Activated CD8-positive, alpha-beta memory T cell treated with anti-CD3 and anti-CD28 coated beads, Interleukin-2, amount 50 U/mL, for 4 hours (primary cell): Measurements from ENCODE around the gene CDH11.

Experiments used
- DNase-seq: peaks from one replicate; pipeline ENCODE4 v3.0.0-alpha.2; 2020

The CDH11 gene

DNA sequence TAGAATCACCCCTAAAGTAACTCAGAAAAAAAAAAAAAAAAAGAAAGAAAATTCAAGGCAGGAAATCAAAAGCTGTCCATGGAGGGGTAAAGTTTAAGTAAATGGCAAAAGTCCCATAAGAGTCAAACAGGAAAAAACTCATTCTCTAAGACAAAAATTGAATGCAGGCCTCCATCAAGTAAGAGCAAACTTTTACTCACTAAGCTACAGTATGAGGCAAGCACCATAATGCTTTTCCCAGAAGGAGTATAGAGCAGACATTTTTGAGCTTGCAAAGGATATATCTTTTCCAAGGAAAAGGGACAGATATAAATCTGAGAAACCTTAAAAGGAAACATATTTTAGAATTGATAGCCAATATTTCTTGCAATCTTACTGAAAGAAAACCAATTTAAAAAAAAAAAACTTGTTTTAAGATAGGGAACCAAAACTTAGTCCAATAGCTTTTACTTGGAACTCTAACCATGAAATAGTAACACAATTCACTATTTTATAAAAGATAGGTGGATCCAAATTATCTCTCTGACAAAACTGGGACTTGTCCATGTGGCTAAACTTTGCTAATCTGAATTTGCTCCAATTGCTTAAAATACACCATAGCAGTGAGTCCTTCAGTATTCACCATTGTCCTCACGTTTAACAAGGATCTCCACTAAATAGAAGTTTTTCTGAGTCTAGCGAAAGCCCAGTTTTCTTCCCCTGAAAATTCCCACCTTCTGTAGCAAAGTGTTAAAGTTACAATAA is 99.8 kb downstream of the CDH11 start:
- DNase-seq: no peak

DNA sequence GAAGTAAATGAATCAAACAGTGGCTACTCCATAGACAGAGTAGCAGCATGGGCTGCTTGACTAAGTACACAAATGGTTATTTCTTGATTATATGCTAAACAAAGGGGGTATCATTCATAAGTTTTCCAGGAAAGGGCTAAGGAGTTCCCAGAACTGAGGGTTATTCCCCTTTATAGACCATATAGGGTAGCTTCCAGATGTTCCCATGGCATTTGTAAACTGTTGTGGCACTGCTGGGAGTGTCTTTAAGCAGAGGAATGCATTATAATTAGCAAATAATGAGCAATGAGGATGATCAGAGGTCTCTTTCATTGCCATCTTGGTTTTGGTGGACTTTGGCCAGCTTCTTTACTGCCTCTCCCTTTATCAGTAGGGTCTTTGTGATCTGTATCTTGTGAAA is 105.1 kb downstream of the CDH11 start:
- no peak for DNase-seq

DNA sequence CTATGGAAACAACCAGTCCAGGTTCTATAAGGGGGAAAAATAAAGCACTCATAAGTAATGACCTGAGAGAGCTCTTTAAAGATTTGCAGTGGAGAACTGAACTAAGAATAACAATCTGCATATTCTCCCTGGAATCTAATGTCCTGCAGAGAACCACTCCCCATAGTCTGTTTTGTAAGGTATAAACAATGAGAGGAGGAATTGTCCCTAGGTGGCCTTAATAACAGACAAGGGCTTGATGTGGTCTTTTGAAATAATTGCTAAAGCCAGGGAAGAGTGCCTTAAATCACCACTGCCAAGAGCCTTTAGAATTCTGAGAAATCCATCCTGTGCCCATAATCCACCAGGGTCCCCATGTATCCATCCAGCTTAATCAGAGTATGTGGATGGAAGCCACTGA is 106.3 kb downstream of the CDH11 start:
- DNase-seq: no peak

DNA sequence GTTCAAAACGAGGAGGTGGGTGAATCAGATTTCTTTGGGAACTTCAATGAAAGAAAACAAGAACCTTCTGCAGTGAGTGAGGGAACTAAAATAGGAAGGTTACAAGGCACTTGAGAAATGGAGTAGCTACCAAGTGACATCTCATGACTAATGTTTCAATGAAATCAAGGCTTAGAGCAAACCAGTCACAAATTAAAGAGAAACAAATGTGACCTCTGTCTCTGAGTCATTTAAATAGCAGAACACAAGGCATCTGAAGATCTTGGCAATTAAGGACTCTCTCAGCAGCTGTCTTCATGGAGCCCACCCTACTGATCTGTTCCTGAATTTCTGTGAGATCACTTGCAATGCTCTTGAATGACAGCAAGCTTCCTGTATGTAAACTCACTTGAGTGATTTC is 109.5 kb downstream of the CDH11 start:
- DNase-seq: no peak

DNA sequence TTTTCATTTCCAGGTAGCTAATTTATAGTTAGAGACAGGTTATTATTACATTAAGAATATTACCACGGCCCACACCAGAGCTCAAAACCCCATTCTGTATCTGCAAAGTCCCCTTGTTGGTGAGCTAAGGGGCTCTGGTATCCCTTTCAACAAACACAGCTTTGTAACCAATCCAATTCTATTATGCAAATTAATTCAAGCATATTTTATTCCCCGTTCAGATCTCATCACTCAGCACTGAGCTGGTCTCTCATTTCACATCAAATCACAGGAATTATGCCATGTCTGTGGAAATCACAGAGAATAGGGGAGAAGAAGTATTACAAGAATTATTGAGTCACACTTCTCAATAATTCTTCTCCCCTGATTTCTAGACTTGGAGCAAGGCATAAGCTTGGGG is 111.7 kb downstream of the CDH11 start:
- DNase-seq: no peak

DNA sequence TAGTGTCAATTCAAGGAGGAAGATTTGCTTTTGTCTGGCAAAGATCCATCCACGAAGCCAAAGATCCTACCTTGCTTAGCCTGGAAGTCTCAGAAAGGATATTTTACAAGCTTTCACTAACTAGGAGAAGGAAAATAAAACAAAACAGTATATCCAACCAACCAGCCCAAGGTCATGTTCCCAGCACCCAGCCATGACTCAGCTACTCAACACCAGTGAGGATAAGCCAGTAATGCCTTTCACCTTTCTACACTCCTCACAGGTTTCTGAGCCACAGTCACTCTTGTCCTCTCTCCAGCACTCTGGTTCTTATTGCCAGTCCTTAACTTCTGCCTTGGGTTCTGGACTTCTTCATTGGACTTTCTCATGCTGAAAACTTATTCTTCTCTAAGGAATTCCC is 116.2 kb downstream of the CDH11 start:
- DNase-seq: no peak

DNA sequence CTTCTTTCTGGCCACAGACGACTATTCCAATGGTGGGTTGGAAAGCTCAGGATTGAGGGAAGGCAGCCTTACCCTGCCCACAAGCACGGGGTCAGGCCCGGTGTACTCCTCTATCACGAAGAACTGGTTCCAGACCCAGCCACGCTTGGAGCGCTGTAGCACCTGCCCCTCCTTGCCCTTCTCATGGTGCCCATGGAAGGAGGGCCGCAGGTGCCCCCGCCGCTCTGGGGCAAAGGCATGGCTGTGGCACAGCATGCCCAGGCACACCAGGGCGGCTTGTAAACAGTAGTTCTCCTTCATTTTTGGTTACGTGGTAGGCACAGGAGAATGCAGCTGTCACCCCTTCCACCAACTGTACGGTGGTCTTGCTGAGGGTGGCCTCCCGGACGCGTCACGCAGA is 117.3 kb downstream of the CDH11 start:
- DNase-seq: no peak

DNA sequence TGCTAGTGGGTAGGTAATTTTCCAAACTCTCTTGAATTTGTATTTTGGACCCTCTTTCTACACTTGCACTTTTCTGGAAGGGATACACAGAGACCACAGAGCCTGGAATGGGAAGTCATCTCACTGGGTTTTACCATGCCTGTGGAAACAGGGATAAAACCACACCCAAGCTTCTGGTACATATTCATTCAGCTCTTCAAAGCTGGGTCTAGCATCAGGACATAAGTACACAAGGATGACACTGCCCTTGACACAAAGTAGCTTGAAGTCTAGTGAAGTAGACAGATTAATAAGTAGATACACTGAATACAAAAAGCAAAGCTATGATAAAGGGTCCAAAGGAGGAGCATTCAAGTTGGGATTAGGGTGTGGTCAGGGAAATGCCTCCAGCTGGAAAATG is 118.2 kb downstream of the CDH11 start:
- no peak for DNase-seq

DNA sequence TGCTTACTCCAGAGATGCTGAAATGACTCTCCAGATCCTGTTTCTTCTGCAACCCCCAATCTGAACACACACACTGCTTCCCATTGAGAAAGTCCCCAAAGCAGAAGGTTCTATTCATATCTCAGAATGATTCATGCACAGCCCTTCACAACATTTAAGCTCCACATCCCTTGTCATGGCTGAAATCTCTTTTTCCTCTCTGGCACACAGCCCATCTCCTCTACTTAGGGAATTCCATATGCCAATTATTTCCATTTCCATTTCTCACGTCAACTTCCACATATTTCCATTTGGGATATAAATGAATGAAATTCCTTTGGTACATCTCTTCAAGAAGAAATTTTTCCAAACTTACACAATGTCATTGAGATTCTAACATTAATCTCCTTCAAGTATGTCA is 119.6 kb downstream of the CDH11 start:
- no peak for DNase-seq

DNA sequence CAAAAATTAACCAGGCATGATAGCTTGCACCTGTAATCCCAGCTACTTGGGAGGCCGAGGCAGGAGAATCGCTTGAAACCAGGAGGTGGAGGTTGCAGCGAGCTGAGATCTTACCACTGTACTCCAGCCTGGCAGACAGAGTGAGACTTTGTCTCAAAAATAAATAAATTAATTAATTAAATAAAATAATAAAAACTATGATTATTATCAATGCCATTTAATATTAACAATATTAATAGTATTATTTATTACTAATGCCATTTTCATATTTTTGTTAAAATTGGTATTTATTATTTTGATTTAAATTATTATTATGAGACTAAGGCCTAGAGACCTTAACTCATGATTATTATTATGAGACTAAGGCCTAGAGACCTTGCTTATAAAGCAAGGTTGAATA is 121.2 kb downstream of the CDH11 start:
- DNase-seq: no peak

DNA sequence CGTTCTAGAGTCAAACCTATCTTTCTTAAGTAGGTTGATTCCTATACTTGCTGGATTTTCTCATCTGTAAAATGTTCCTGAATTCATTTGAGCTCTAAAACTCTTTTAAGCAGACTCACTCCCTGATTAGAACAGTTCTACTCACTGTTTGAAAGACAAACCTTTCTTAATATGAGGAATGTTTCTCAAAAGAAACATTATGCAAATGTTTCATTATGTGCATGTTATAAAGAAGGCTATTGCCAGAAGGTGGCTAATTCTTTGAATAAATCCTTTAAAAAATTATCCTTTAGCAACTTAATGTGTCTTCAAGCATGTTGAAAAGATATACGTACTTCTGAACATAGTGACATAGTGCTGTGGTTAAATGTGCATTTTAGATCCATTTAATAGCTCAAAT is 124.1 kb downstream of the CDH11 start:
- DNase-seq: no peak

DNA sequence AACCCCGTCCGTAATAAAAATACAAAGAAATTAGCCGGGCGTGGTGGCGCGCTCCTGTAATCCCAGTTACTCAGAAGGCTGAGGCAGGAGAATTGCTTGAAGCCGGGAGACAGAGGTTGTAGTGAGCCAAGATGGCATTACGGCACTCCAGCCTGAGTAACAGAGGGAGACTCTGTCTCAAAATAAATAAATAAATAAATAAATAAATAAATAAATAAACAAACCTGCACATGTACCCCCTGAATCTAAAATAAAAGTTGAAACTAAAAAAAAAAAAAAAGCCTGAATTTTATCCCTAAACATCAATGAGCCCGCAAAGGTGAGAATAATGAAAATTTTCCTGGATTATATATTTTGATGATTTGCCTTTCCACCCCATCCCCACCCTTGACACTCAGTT is 124.7 kb downstream of the CDH11 start:
- no peak for DNase-seq

DNA sequence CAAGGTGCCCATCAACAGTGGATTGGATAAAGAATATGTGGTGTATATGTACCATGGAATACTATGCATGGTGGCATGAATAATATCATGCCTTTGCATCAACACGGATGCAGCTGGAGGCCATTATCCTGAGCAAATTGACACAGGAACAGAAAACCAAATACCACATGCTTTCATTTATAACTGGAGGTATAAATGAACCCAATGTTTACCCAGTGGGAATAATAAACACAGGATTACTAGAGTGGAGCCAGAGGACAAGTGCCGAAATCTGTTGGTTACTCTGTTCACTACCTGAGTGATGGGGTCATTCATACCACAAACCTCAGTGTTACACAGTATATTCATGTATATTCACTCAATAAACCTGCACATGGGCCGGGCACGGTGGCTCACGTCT is 125.2 kb downstream of the CDH11 start:
- DNase-seq: no peak

DNA sequence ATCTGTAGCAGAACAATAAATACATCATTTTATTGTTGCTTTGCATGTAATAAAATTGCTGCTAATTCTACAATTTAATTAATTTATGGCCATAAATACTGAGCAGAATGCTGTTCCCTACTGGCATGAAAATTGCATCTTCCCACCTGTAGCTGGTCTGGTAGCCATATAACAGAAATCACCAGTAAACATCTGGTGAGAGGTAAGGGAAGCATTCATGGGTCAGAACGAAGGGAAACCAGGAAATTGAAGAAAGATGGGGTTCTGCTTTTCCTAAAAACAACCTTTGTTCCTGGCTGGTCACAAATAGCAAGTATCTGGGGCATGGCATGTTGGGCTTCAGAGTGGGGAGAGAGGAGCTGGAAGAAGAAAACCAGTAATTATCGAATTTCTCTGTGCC is 128.4 kb downstream of the CDH11 start:
- no peak for DNase-seq

DNA sequence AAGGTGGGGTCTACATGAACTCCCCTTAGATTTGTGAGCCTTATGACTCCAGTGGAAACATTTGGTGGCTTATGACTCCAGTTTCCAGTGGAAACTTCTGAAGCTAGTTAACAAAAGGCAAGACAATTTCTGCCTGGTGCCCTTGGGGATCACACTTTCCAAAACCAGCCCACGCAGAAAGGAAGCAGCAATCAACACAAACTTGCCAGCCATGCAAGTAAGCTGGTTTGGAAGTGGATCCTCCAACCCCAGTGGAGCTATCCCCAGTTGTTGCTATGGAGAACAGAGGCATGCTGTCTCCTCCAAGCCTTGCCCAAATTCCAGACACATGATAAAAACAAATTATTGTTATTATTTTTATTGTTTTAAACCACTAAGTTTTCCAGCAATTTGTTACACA is 130.9 kb downstream of the CDH11 start:
- no peak for DNase-seq

DNA sequence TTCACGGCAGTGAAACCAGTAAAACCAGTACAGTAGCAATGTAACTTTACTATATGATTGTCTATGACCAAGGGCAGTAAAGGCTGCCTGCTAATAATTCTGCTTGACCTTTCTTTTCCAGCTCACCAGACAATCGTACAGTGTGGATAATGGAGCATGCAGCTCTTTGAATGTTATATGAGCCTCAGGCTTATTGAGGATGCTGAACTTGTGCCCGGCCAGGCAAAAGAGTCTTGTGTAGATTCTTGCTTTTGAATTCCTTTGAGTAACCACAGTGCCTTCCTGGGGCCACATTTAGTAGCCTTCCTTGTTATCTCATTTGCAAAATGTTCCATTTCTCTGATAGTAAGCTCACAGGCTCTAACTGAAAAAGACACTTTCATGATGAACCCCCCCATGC is 131.8 kb downstream of the CDH11 start:
- DNase-seq: no peak

DNA sequence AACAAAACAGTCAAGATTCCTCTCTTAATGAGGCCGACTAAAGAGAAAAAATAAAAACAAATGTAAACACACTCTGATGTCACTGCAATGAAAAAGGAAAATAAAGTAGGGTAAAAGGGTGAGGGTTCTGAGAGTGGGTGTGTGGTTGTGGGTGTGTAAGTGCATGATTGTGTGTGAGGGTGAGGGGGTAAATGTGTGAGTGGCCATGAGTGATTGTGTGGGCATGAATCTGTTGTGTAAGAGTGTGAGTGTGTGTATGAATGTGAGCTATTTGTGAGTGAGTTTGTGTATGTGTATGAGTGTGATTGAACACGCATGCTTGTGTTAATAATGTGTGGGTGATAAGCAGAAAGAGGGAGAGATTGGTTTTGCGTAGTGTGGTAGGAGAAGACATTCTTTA is 132.8 kb downstream of the CDH11 start:
- no peak for DNase-seq

DNA sequence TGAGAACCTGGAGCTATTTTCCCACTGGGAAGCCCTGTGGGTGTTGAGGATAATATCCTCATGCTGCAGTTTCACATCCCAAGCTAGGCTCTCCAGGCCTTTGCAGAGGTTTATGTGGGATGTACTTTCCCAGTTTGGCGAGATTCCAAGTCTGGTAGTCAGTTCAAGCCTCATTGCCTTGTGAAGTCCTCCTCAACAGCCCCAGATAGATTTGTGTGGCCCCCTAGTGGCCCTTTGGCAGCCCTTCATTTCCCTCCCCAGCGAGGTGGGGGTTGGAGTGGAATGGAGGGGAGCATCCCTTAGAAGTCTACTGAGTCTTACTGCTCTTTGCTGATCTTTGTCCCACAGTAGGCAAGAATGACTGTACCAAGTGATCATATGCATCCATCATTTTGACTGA is 137.9 kb downstream of the CDH11 start:
- DNase-seq: no peak

DNA sequence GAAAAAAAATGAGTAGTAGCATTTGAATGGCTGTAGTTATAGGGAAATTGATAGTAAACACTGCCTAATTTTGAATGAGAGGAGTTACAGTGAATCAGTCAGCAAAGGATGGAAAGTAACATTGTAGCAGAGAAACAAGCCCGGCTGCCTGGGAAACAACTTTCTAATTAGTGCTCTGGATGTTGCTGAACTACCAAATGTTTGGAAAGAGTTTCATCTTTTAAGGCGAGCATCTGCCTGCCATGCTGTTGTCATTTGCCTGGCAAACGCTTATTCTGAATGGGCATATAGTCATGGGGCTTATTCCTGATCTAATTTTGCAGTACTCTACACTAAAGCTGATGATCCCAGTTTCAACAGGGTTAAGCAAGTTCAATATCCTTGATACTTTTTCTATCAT is 138.6 kb downstream of the CDH11 start:
- no peak for DNase-seq

DNA sequence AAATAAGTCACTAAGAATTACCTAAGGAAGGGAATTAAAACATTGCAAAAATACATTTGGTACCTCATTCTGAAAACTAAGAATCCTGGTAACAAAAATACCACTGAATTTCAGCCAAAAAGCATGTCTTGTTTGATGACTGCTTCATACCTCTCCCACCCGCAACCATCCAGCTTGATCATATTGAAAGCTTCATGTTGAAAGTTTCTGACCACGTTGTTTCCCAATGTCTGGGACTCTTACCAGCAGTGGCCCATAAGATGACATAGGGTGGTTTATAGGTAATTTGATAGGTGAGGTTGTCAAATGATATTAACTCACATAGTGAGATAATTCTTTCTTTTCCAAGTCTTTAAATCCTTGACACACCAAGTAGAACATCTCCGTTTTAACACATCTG is 139.3 kb downstream of the CDH11 start:
- no peak for DNase-seq

DNA sequence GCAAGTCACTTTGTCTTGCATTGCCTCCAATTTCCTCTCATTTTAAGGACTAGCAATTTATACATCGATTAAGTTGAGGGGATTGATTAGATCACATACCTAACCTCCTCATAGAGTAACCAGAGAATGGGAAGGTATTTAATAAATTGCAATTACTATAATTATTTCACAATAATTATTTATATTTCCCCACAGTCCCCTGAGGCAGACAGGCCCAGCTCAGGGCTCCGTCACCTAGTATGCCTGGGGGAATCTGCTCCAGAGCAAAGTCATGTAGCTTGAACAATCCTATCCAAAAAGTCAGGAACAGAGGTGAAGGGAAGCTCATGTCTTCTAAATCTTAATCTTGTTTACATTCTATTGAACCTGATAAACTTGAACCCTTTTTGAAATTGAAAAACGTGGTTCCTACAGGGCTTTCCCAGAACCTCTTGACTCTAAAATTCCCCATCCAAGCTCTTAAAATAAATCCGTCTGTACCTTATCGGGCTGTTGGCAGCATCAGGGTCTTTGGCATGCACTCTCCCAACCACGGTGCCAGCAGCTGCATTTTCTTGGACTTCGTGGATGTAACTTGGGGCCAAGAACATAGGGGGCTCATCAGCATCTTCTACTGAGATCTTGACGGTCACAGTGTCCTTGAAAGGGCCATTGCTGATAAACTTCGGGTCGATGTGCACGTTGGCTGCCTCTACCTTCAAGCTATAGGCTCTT is 140.1 kb downstream of the CDH11 start:
- no peak for DNase-seq

DNA sequence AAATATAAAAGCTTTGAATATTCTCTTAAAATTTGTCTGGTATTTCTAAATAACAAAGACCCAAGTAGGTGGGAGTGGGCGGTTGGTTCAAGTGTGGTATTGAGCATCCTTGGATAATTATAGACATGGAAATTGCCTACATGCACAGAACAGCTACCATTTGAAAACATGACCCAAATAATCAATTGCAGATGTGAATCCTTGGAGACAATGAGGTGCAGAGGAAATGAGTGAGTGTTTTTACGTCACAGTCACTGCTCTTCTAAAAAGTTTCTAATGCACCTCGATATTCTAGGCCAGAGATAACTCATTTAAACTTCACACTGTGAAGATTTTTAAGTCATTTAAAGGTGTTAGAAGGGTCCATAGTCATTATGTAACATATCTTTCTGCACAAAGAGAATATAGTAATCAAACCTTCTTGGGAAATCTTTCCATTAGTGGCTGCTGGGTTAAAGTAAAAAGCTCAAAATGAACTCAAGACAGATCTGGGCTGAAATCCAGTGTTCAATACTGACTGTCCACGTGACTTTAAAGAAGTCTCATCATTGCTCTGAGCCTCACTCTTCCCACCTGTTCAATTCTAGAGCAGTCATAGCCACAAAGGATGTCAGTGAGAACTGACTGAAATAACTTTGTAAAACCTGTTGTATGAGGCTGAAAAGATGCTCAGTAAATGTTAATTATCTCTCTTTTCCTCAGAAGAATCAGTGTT is 144.5 kb downstream of the CDH11 start:
- DNase-seq: no peak

DNA sequence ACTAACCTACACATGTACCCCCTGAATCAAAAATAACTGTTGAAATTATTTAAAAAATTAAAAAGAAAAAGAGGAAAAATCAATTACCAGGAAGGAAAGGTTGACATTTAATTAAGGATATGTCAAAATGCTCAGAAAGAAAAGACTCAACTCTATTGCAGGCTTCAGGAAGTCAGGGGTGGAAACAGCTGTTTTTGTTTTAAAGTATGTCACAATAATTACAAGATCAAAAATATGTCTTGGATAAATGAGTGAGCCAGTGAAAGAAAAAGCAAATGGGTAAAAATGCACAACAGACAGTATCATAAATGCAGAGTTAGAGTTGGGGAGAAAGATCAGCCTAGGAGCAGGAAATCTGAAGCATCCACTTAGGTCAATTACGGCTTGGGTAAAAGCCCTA is 146.0 kb downstream of the CDH11 start:
- no peak for DNase-seq

DNA sequence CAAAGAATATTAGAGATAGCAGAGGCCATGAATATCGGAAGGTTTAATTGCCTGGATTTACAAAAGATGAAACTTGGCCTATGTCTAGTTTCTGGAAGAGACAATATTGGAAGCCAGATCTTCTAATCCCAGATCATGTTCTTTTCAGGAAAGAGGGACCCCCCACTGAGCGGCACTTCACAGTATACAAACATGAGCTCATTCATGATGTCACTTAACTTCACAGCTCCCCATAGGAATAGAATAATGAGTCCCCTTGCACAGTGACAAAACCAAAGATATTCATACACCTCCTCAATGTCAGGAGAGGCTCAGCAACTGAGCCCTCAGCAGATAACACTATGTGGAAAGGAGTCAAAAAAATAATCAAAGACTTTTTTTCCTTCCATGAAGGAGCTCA is 147.5 kb downstream of the CDH11 start:
- DNase-seq: no peak
